CD4-positive, alpha-beta T cell treated with Interleukin-21 for 1 hour (primary cell): ENCODE results near the gene SENP5.
A peak's percentile ranks its signal among the peaks of the same experiment; 100 is the strongest.

ENCODE experiments used
- DNase-seq: peaks from one replicate; pipeline ENCODE4 v3.0.0-alpha.2; 2020

SENP5 gene

DNA sequence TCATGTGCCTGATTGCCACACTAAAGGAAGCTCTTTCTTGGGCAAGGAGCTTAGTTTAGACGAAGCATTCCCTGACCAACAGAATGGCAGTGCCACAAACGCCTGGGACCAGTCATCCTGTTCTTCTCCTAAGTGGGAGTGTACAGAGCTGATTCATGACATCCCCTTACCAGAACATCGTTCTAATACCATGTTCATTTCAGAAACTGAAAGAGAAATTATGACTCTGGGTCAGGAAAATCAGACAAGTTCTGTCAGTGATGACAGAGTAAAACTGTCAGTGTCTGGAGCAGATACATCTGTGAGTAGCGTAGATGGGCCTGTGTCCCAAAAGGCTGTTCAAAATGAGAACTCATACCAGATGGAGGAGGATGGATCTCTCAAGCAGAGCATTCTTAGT, 18.4 kb downstream of the SENP5 start:
- no peak for DNase-seq

DNA sequence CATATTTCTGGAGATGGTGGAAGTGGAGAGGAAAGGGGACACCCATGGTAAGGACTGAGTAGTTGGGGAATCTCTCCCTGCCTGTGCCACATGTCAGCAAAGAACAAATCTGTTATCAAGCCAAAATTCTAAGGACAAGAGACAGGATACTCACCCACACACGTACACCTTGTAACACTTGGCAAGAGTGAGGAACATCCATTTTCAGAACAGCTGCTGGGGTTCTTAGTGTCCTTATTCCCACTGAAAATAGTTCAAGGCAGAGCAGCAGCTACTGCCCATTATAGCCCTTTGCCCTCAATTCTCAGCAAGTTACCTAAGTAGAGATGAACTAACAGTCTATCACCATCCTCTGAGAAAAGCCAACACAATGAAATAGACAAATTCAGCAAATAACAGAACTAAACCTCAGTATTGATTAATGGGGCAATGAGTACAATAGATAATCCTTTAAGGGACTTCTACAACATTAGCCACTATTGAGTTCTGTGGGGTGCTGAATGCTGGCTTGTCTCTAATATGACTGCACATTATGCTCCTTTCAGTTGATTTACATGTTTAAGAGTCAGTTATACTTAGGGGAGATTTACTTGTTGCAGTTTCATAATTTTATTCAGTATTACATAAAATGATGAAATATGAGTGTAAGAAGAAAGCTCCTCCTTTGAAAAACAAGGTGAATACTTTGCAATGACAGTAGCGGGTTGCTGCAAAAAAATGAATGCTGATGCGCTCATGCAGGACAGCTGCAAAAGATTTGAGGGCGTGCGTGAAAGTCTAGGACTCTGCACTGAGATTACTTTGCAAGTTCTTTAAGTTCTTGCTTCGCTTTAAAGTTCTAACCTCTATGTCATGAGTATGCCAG, 22.4 kb downstream of the SENP5 start:
- DNase-seq = no peak

DNA sequence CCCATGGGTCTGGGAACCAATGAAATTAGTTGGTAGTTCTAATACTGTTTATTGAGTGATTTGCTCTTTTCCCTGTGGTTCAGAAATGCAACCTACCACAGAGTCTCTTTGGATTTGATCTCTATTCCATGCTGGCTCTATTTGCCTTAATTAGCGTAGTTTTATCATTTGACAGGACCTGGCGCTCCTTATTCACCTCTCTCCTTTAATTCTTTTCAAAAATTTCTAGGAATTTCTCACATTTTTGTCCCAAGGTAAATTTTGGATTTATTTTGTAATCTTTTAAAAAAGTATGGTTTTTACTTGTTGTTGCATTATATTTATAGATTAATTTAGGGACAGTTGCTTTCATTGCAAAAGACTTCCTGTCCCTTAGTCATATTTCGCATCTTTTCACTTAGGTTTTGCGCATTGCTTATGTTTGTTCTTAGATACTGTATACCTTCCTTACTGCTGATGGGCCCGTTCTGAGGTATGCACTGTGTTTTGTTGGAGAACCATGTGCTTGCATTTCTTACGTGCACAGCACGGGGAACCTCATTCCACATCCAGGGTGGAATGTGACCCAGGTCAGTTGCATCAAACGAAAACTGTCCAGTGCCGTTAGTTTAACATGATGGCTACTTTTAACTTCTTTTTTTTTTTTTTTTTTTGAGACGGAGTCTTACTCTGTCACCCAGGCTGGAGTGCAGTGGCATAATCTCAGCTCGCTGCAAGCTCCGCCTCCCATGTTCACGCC, 27.0 kb downstream of the SENP5 start:
- DNase-seq = no peak

GRCh38 chr3:196896229-196896628, 28.5 kb downstream of the SENP5 start:
- no peak for DNase-seq

DNA sequence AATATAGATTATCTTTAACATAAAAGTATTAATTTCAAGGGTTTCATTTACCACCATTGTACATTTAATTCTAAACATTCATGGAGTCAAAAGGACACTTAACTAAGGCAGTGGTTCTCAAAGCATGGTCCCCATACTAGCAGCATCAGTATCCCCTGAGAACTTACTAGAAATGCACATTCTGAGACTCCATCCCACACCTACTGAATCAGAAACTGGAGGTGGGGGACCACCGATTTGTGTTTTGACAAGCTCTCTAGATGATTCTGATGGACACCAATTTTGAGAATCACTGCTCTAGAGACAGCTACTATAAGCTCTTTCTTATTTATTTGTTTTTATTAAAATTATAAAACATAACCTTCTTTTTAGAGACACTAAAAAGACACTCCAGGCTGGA, 34.0 kb downstream of the SENP5 start:
- no peak for DNase-seq

DNA sequence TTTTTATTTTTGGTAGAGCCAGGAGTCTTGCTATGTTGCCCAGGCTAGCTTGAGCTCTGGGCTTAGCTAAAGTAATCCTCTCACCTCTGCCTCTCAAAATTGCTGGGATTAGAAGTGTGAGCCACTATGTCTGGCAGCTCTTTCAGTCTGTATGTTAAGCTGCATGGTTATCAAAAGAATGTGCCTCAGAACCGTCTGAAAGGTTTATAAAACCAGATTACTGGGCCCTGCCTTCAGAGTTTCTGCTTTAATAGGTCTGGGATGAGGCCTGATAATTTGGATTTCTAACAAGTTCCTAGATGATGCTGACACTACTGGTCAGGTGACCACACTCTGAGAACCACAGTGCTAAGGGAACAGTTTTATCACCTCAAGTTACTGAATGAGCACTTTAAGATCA, 34.6 kb downstream of the SENP5 start:
- no peak for DNase-seq

- DNase-seq = no peak
These were observed 36.0 kb downstream of the SENP5 start for GRCh38 chr3:196903740-196904139.

DNA sequence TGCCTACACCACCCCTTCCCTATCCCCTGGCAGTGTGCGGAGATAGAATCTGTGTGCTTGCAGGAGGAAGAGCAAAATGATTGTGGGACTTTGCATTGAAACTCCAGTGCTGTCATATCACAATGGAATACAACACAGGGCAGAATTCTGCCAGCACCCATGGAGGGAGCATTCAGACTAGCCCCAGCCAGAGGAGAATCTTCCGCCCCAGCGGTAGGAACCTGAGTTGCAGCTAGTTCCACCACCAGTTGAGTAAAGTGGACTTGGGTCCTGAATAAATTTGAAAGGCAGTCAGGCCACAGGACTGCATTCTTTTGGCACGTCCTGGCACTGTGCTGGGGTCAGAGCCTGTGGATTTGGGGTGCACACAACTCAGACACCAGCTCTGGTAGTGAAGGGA, 47.1 kb downstream of the SENP5 start:
- no peak for DNase-seq

GRCh38 chr3:196915375-196915774, 47.7 kb downstream of the SENP5 start:
- no peak for DNase-seq

GRCh38 chr3:196916221-196916620, 48.5 kb downstream of the SENP5 start:
- no peak for DNase-seq

GRCh38 chr3:196916995-196917394, 49.3 kb downstream of the SENP5 start:
- no peak for DNase-seq

DNA sequence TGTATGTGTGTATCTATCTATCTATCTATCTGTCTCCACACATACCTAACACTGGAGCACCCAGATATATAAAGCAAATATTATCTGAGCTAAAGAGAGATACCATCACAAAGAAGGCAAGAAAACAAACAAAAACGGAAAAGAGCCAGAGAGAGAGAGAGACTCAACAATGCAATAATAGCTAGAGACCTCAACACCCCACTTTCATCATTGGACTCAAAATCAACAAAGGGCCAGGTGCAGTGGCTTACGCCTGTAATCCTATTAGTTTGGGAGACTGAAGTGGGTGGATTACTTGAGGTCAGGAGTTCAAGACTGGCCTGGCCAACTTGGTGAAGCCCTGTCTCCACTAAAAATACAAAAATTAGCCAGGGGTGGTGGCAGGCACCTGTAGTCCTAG, 51.2 kb downstream of the SENP5 start:
- no peak for DNase-seq

DNA sequence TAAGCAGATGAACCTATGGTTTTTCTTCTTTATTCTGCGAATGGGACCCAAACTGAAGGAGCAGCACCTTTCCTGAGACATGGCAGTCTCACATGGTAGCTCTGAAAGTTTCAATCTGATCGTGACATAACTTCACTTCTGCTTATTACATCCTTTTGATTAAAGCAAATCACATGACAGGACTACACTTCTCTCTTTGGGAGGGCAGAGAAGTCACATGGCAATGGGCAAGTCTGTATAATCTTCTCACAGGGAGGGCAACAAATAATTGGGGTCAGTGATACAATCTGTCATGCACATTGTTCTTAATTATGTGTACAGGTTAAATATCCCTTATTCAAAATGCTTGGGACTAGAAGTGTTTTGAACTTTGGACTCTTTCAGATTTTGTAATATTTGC, 53.0 kb downstream of the SENP5 start:
- no peak for DNase-seq

GRCh38 chr3:196927571-196928453, 60.1 kb downstream of the SENP5 start:
- no peak for DNase-seq

- DNase-seq = no peak
These were observed 63.4 kb downstream of the SENP5 start for GRCh38 chr3:196931157-196931556.

GRCh38 chr3:196931828-196932587, 64.3 kb downstream of the SENP5 start:
- DNase-seq = no peak

DNA sequence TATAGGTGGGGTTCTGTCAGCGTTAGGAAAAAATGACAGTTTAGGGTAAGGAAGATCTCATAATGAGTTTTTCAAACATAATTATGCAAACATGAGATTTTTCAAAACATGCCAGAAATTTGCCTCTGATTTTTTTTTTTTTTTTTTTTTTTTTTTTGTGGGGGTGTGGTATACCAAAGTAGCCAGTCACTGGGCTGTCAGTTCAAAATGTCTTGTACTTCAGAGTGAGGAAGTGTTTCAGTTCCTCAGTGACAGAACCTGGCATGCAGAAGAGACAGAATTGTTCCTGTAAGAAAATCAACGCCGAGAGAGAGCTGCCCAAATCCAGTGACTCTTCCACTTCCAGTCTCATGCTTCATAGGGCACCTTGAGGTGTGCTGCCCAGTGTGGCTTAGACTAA, 64.9 kb downstream of the SENP5 start:
- no peak for DNase-seq

DNA sequence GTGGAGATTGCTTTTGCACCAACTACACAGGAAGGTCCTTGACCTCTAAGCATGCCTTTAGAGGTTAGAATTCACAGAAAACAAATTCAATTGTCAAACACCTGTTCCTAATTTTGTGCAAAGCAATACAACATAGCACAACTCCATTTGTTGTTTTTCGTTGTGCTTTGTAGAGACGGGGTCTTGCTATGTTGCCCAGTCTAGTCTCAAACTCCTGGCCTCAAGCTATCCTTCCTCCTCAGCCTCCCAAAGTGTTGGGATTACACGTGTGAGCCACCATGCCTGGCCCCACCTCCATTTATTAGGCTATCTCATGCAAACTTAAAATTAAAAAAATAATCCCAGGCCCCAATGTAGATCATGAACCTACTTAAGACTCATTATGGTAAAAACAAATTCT, 68.6 kb downstream of the SENP5 start:
- DNase-seq = no peak

GRCh38 chr3:196938124-196938523, 70.4 kb downstream of the SENP5 start:
- no peak for DNase-seq

GRCh38 chr3:196938576-196938975, 70.9 kb downstream of the SENP5 start:
- no peak for DNase-seq

DNA sequence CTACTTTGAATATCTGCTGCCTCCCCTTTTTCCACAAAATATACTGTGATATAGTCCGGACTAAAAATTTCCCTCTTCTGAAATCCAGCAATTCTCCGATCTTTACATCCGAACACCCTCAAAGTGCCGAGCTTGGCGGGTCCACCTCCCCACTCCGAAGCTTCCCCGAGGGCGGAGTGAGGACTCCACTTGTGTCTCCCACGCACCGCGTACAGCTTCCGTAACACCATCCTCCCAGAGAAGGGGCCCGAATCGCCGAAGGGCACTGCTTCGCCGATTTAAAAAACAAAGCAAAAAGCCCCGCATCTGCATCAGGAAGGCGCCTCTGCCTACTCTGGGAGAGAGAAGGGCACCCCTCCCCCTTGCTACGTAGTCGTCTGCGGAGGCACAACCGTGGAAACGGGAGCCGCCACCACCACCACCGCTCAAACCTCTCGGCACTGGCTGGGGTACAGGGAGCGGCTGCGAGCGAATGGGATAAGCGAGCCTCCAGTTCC, 74.1 kb downstream of the SENP5 start:
- DNase-seq = peak; percentile 63

DNA sequence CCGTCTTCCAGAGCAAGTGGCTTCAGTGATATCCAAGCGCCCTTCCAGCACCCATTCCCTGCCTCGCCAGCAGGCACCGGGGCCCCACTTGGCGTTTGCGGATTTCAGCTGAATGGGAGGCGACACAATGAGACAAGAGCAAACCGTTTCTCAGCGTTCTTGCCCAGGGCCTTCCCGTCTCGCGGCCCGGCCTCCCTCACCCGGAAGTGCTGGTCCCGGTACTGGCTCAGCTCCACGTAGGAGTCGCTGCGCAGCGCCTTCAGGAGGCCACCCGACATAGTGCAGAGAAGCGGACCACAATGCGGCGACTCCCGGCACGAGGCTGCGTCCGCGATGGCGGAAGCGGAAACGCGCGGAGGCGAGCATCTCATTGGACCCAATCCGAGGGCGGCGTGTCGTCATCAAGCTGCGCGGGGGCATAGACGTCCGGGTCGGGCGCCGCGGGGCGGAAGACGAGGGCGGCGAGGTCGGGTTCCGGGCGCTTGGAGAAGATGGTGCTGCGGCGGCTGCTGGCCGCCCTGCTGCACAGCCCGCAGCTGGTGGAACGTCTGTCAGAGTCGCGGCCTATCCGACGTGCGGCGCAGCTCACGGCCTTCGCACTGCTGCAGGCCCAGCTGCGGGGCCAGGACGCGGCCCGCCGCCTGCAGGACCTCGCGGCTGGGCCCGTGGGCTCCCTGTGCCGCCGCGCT, 74.7 kb downstream of the SENP5 start, which contains the start of gene NCBP2:
NCBP2 (minus strand) TSS at position 303 of the 689 bp plus-strand sequence; CDS start at position 278, 25 bp downstream.
- peak; percentile 99 for DNase-seq
